GM19099 (cell line): ENCODE measurements around the gene CACYBP.

Source experiments
- POLR2A ChIP-seq: IDR thresholded peaks from 3 replicates; pipeline ENCODE4 v1.6.1; 2011; ENCODE audit warnings: low read depth; ENCODE audit not compliant: insufficient read length; ENCODE audit errors: extremely low read depth

The CACYBP gene

GRCh38 chr1:174999936-175000696, at the start of gene CACYBP:
TSS of gene CACYBP (plus strand) at chr1:174999947. CDS start at chr1:175000181, 234 bp downstream.
- TF ChIP-seq POLR2A = peak; percentile 33

GRCh38 chr1:174953285-174954072, 46.3 kb upstream of the CACYBP start:
- no peak for TF ChIP-seq POLR2A

GRCh38 chr1:174954073-174954460, 45.7 kb upstream of the CACYBP start:
- TF ChIP-seq POLR2A = no peak

GRCh38 chr1:174954671-174955669, 44.8 kb upstream of the CACYBP start:
- no peak for TF ChIP-seq POLR2A

GRCh38 chr1:174956086-174956485, 43.7 kb upstream of the CACYBP start:
- TF ChIP-seq POLR2A = no peak

GRCh38 chr1:174956976-174957375, 42.8 kb upstream of the CACYBP start:
- no peak for TF ChIP-seq POLR2A

GRCh38 chr1:174957829-174958228, 41.9 kb upstream of the CACYBP start:
- TF ChIP-seq POLR2A = no peak

- TF ChIP-seq POLR2A = no peak
These were observed 41.4 kb upstream of the CACYBP start for GRCh38 chr1:174958396-174958795.

GRCh38 chr1:174960362-174960761, 39.4 kb upstream of the CACYBP start:
- no peak for TF ChIP-seq POLR2A

GRCh38 chr1:174963529-174964125, 36.1 kb upstream of the CACYBP start:
- no peak for TF ChIP-seq POLR2A

- TF ChIP-seq POLR2A = no peak
These were observed 35.3 kb upstream of the CACYBP start for GRCh38 chr1:174964261-174964971.

GRCh38 chr1:174964972-174965361, 34.8 kb upstream of the CACYBP start:
- no peak for TF ChIP-seq POLR2A

GRCh38 chr1:174965362-174966007, 34.3 kb upstream of the CACYBP start:
- no peak for TF ChIP-seq POLR2A
